ENCODE results near the gene SCAMP4. TPM values are rescaled to one million over a fixed set of nuclear protein-coding genes. Genes with fewer than 3 reads are reported as not detected.

The SCAMP4 gene
- total and polyA plus RNA-seq, 2 experiments from 2014 or later = 69.3 to 89.8 TPM

DNA sequence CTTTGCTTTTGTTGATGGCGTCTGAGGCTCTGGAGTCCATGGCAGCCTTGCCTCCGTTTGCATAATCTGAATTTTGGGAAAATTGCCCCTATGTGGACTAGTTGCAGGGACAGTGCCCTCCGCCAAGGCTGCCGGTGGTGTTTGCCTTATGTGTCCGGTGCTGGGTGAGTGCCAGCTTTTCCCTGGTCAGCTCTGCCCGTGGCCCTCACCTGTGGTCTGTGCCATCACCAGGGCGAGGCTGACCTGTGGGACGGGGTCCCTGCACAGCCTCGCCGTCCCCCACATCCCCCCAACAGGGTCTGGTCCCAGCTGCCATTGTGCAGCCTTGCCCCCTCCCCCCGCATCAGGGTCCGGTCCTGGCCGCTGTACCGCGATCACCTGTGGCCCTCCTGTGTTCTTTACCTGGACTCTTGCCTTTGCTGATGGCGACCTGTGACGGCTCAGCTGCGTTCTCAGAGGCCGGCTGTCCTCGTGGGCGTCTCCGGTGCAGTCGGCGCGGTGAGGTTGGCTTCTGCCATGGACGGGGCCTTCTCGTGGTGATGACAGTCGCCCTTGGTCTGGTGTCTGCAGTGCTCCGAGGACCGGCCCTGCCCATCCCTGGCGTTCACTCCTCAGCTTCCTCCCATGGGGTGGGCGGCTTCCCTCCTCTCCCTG, 48.4 kb downstream of the SCAMP4 start:
- Histone ChIP-seq H3K9me2 (replicated peaks; ENCODE audit: insufficient read depth) (no peaks in the 10 kb centered on the region), H3K9me3 (ENCODE audit: low read depth) (no peaks in the 10 kb centered on the region), H3K27me3 (no peaks in the 10 kb centered on the region), H3K4me2 (no peak overlapping the region), H2AFZ (no peak overlapping the region), H3K27ac (no peak overlapping the region), H3K4me1 (ENCODE audit: insufficient read depth) (no peaks in the 10 kb centered on the region), H3K36me3 (replicated peaks; ENCODE audit: insufficient read depth, low read depth) (no peaks in the 10 kb centered on the region), H3K79me2 (peaks cover 90% of the 10 kb centered on the region), H3K4me3 (no peak overlapping the region), H4K20me1 (ENCODE audit: insufficient read depth, poor library complexity, severe bottlenecking) (peaks cover 51% of the 10 kb centered on the region)
- no peak for DNase-seq (ENCODE audit: low spot score)
- TF ChIP-seq CTCF (IDR thresholded peaks at IDR 0.05; ENCODE audit: poor library complexity) = no peak
- TF ChIP-seq EZH2phosphoT487 (IDR thresholded peaks at IDR 0.05; ENCODE audit: low read depth, severe bottlenecking, unreplicated experiment) = no peak
- no peak for TF ChIP-seq EZH2 (IDR thresholded peaks at IDR 0.05; ENCODE audit: borderline replicate concordance)
- WGBS (ENCODE audit: low lambda C conversion rate, missing lambda C conversion rate) = 93% methylated on average over 28 of the region's 32 CpGs

DNA sequence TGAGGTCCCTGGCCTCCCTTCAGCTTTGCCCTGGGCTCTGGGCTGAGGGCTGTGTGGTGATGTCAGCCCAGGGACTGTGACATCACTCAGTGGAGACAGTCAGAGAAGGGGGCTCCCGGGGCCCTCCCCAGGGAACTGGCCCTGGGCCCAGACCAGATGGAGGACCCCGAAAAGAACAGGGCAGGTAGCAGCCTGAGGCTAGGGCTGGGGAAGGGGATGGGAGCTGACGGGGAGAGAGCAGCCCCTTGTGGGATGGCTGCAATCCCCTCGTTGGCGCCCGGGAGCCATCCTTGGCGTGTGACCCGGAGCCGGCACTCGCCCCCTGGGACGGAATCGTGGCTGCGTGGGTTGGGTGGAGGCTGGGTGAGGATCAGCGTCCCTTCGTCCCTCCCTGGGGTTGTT, 49.3 kb downstream of the SCAMP4 start:
- no peak overlapping the region for H3K27ac ChIP-seq
- H4K20me1 ChIP-seq (ENCODE audit: insufficient read depth, poor library complexity, severe bottlenecking) = peaks cover 56% of the 10 kb centered on the region
- no peaks in the 10 kb centered on the region for H3K9me3 ChIP-seq (ENCODE audit: low read depth)
- H3K36me3 ChIP-seq (replicated peaks; ENCODE audit: insufficient read depth, low read depth) = no peaks in the 10 kb centered on the region
- no peak overlapping the region for H2AFZ ChIP-seq
- no peaks in the 10 kb centered on the region for H3K9me2 ChIP-seq (replicated peaks; ENCODE audit: insufficient read depth)
- no peaks in the 10 kb centered on the region for H3K4me1 ChIP-seq (ENCODE audit: insufficient read depth)
- no peaks in the 10 kb centered on the region for H3K27me3 ChIP-seq
- H3K4me3 ChIP-seq = no peak overlapping the region
- TF ChIP-seq CTCF (IDR thresholded peaks at IDR 0.05; ENCODE audit: poor library complexity) (no peak), EZH2 (IDR thresholded peaks at IDR 0.05; ENCODE audit: borderline replicate concordance) (no peak), EZH2phosphoT487 (IDR thresholded peaks at IDR 0.05; ENCODE audit: low read depth, severe bottlenecking, unreplicated experiment) (no peak)
- H3K4me2 ChIP-seq = no peak overlapping the region
- H3K79me2 ChIP-seq = peaks cover 80% of the 10 kb centered on the region
- WGBS (ENCODE audit: low lambda C conversion rate, missing lambda C conversion rate) = 95% methylated on average over 14 of the region's 15 CpGs
- DNase-seq (ENCODE audit: low spot score) = no peak

- no peak overlapping the region for H3K4me3 ChIP-seq
- H3K27ac ChIP-seq = no peak overlapping the region
- no peak for DNase-seq (ENCODE audit: low spot score)
- no peaks in the 10 kb centered on the region for H3K27me3 ChIP-seq
- no peak overlapping the region for H3K4me2 ChIP-seq
- no peaks in the 10 kb centered on the region for H3K4me1 ChIP-seq (ENCODE audit: insufficient read depth)
- 88% methylated on average over 30 of the region's 51 CpGs for WGBS (ENCODE audit: low lambda C conversion rate, missing lambda C conversion rate)
- no peaks in the 10 kb centered on the region for H3K9me3 ChIP-seq (ENCODE audit: low read depth)
- TF ChIP-seq EZH2 (IDR thresholded peaks at IDR 0.05; ENCODE audit: borderline replicate concordance) = no peak
- TF ChIP-seq EZH2phosphoT487 (IDR thresholded peaks at IDR 0.05; ENCODE audit: low read depth, severe bottlenecking, unreplicated experiment) = no peak
- TF ChIP-seq CTCF (IDR thresholded peaks at IDR 0.05; ENCODE audit: poor library complexity) = no peak
- H3K9me2 ChIP-seq (replicated peaks; ENCODE audit: insufficient read depth) = no peaks in the 10 kb centered on the region
- H2AFZ ChIP-seq = no peak overlapping the region
- H3K36me3 ChIP-seq (replicated peaks; ENCODE audit: insufficient read depth, low read depth) = no peaks in the 10 kb centered on the region
- H4K20me1 ChIP-seq (ENCODE audit: insufficient read depth, poor library complexity, severe bottlenecking) = peaks cover 59% of the 10 kb centered on the region
- H3K79me2 ChIP-seq = peaks cover 79% of the 10 kb centered on the region
These were observed 50.2 kb downstream of the SCAMP4 start for GRCh38 chr19:1955171-1956121.

All from hepatocyte (in vitro differentiated cells).